K562 (cell line): ENCODE measurements around the gene CDR2L. TPM values are rescaled to one million over a fixed set of nuclear protein-coding genes. Genes with fewer than 3 reads are reported as not detected.

ENCODE experiments used
- C11orf30 ChIP-seq: fragments of 450-650 bp; IDR thresholded peaks from 2 replicates; pipeline ENCODE4 v1.6.1; 2016; ENCODE audit warnings: low read depth, mild to moderate bottlenecking
- DPF2 ChIP-seq: fragments of 450-650 bp; IDR thresholded peaks from 2 replicates; pipeline ENCODE4 v1.6.1; 2016
- ELK1 ChIP-seq: sonication (generic); formaldehyde crosslinking; IDR thresholded peaks from 2 replicates; pipeline ENCODE4 v1.8.1; 2022; ENCODE audit warnings: missing genetic modification reagents
- GATAD2B ChIP-seq: fragments of 450-650 bp; IDR thresholded peaks from 2 replicates; pipeline ENCODE4 v1.6.1; 2017; ENCODE audit warnings: mild to moderate bottlenecking, borderline replicate concordance
- HEY1 ChIP-seq: fragments of 250-450 bp; sonication (Bioruptor Pico); IDR thresholded peaks from 2 replicates; pipeline ENCODE4 v1.5.0; 2020; ENCODE audit warnings: mild to moderate bottlenecking, moderate library complexity, borderline replicate concordance
- KLF10 ChIP-seq: fragments of 250-450 bp; sonication (Bioruptor Pico); IDR thresholded peaks from 2 replicates; pipeline ENCODE4 v1.6.1; 2021; ENCODE audit warnings: matching md5 sums
- NCOA4 ChIP-seq: fragments of 450-650 bp; IDR thresholded peaks from 2 replicates; pipeline ENCODE4 v1.6.1; 2018; ENCODE audit warnings: mild to moderate bottlenecking; ENCODE audit not compliant: partially characterized antibody
- NFE2L1 ChIP-seq: fragments of 450-650 bp; IDR thresholded peaks from 2 replicates; pipeline ENCODE4 v1.6.1; 2016; ENCODE audit warnings: missing genetic modification characterization, low read depth, mild to moderate bottlenecking, missing compliant biosample characterization, moderate library complexity, borderline replicate concordance
- NR2C1 ChIP-seq, 2 experiments: fragments of 450-650 bp; IDR thresholded peaks; 2 replicates each; pipeline ENCODE4 v1.6.1; 2017; ENCODE audit warnings: mild to moderate bottlenecking in 2 of 2, antibody characterized with exemption in 1 of 2, inconsistent platforms in 1 of 2, missing compliant biosample characterization in 1 of 2, missing genetic modification characterization in 1 of 2
- PTBP1 ChIP-seq: fragments of 200-400 bp; formaldehyde crosslinking; IDR thresholded peaks from 2 replicates; pipeline ENCODE4 v1.6.1; 2017; ENCODE audit warnings: low read depth, low read length
- RBM39 ChIP-seq: fragments of 200-400 bp; formaldehyde crosslinking; optimal IDR thresholded peaks from 2 replicates; pipeline ENCODE3; 2018; ENCODE audit warnings: low read depth, low read length
- RNF2 ChIP-seq: sonication (generic); IDR thresholded peaks from 2 replicates; pipeline ENCODE4 v1.6.1; 2016
- STAT6 ChIP-seq: sonication (generic); formaldehyde crosslinking; IDR thresholded peaks from 2 replicates; pipeline ENCODE4 v1.8.1; 2023; ENCODE audit warnings: mild to moderate bottlenecking, missing genetic modification reagents
- ZC3H8 ChIP-seq: fragments of 450-650 bp; IDR thresholded peaks from 2 replicates; pipeline ENCODE4 v1.6.1; 2017
- ZEB2 ChIP-seq: fragments of 450-650 bp; IDR thresholded peaks from 2 replicates; pipeline ENCODE4 v1.6.1; 2016
- ZNF184 ChIP-seq: sonication (generic); formaldehyde crosslinking; IDR thresholded peaks from 2 replicates; pipeline ENCODE4 v1.5.0; 2020; ENCODE audit warnings: missing genetic modification reagents
- ZNF217 ChIP-seq: sonication (generic); formaldehyde crosslinking; IDR thresholded peaks from 2 replicates; pipeline ENCODE4 v1.8.0; 2022; ENCODE audit warnings: mild to moderate bottlenecking, missing genetic modification reagents
- ZNF311 ChIP-seq: fragments of 250-450 bp; sonication (Bioruptor Pico); IDR thresholded peaks from 2 replicates; pipeline ENCODE4 v1.4.0; 2020; ENCODE audit warnings: mild to moderate bottlenecking, moderate library complexity
- ZNF589 ChIP-seq: fragments of 200-800 bp; sonication (Bioruptor generic); IDR thresholded peaks from 2 replicates; pipeline ENCODE4 v1.6.1; 2016; ENCODE audit warnings: low read depth, missing genetic modification characterization, missing compliant biosample characterization
- polyA plus RNA-seq, 8 experiments: library from polyadenylated mRNA; depleted of rRNA in 4 of 8; stranded (reverse) in 5 of 8; unstranded in 3 of 8; fragments of >200 nt; fragmentation: Nextera tagmentation in 2 of 8; fragmentation: Illumina TruSeq in 1 of 8; extraction: Ambion mirVana in 2 of 8; extraction: Trizol in 1 of 8; gene quantifications; 2 replicates each; pipeline versions ENCODE4 v1.2.1 to v1.2.3, GENCODE V29; 2011 to 2014; ENCODE audit warnings: inconsistent platforms in 1 of 8, missing spikeins in 1 of 8
- total RNA-seq, 7 experiments: library from RNA; depleted of rRNA in 6 of 7; stranded (reverse); fragments of >200 nt in 6 of 7; fragmentation: Illumina TruSeq in 2 of 7; extraction: Trizol in 2 of 7; gene quantifications; 2 replicates each; pipeline versions ENCODE4 v1.2.1 to v1.2.3, GENCODE V29; 2011 to 2021; ENCODE audit warnings: low replicate concordance in 1 of 7
- TF ChIP-seq, protein P1 (sequence below), 2 experiments: fragments of 150-350 bp in 1 of 2; IDR thresholded peaks; 2 replicates each; pipeline ENCODE4 v1.6.1; 2012 to 2016; ENCODE audit warnings: low read depth in 2 of 2, low read length in 2 of 2, mild to moderate bottlenecking in 1 of 2, moderate library complexity in 1 of 2
- TF ChIP-seq, protein P2 (sequence below): fragments of 250-450 bp; sonication (Bioruptor Pico); IDR thresholded peaks from 2 replicates; pipeline ENCODE4 v1.4.0; 2020; ENCODE audit warnings: mild to moderate bottlenecking, moderate library complexity

Gene CDR2L
- total and polyA plus RNA-seq, 9 of the 15 experiments (the other 6 are each of a cell fraction or from before 2014, with no cell fraction given): 2.7 to 16.0 (median 7.3) TPM

GRCh38 chr17:74981979-74982662, 5.3 kb upstream of the CDR2L start (continued):
- TF ChIP-seq ZNF184 (CRISPR knock-in tag) (no peak), ELK1 (CRISPR knock-in tag) (no peak), HEY1 (CRISPR knock-in tag) (no peak), NFE2L1 (no peak), RNF2 (peak; percentile 57; the same call in 1 of the 2 replicates), KLF10 (CRISPR knock-in tag) (no peak), C11orf30 (peak; percentile 26; the same call in 1 of the 2 replicates), DPF2 (peak; percentile 85), ZNF217 (CRISPR knock-in tag) (no peak), ZNF311 (CRISPR knock-in tag) (no peak), NR2C1 (IDR thresholded peaks at IDR 0.05) (peak; percentile 84), NR2C1 (tag; IDR thresholded peaks at IDR 0.05) (peak; percentile 89), PTBP1 (no peak), ZEB2 (peak; percentile 46; the same call in 1 of the 2 replicates), ZNF589 (0 out of 2 replicates have a peak, but pooled peaks have one; percentile 28), RBM39 (no peak), GATAD2B (no peak; the same call in 1 of the 2 replicates), NCOA4 (no peak), STAT6 (CRISPR knock-in tag) (no peak), ZC3H8 (no peak)
- TF ChIP-seq, protein P1, sequence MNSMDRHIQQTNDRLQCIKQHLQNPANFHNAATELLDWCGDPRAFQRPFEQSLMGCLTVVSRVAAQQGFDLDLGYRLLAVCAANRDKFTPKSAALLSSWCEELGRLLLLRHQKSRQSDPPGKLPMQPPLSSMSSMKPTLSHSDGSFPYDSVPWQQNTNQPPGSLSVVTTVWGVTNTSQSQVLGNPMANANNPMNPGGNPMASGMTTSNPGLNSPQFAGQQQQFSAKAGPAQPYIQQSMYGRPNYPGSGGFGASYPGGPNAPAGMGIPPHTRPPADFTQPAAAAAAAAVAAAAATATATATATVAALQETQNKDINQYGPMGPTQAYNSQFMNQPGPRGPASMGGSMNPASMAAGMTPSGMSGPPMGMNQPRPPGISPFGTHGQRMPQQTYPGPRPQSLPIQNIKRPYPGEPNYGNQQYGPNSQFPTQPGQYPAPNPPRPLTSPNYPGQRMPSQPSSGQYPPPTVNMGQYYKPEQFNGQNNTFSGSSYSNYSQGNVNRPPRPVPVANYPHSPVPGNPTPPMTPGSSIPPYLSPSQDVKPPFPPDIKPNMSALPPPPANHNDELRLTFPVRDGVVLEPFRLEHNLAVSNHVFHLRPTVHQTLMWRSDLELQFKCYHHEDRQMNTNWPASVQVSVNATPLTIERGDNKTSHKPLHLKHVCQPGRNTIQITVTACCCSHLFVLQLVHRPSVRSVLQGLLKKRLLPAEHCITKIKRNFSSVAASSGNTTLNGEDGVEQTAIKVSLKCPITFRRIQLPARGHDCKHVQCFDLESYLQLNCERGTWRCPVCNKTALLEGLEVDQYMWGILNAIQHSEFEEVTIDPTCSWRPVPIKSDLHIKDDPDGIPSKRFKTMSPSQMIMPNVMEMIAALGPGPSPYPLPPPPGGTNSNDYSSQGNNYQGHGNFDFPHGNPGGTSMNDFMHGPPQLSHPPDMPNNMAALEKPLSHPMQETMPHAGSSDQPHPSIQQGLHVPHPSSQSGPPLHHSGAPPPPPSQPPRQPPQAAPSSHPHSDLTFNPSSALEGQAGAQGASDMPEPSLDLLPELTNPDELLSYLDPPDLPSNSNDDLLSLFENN (IDR thresholded peaks at IDR 0.05; ENCODE audit: low read depth in 2 of 2, low read length in 2 of 2): peak in 1 of 2 experiments; percentile 74; a peak in 1 of 4 replicates
- TF ChIP-seq, protein P2, sequence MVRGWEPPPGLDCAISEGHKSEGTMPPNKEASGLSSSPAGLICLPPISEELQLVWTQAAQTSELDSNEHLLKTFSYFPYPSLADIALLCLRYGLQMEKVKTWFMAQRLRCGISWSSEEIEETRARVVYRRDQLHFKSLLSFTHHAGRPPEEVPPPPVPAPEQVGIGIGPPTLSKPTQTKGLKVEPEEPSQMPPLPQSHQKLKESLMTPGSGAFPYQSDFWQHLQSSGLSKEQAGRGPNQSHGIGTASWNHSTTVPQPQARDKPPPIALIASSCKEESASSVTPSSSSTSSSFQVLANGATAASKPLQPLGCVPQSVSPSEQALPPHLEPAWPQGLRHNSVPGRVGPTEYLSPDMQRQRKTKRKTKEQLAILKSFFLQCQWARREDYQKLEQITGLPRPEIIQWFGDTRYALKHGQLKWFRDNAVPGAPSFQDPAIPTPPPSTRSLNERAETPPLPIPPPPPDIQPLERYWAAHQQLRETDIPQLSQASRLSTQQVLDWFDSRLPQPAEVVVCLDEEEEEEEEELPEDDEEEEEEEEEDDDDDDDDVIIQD: no peak
